HCT116 (cell line): ENCODE measurements around the gene IL17RB. TPM values are rescaled to one million over a fixed set of nuclear protein-coding genes. Genes with fewer than 3 reads are reported as not detected.

ENCODE experiments used
- ATAC-seq: fragments of 200-7000 bp; cut with Tn5 transposase; 2 replicates; pipeline ENCODE4 v1.9.1; 2020; ENCODE audit warnings: mild to moderate bottlenecking, moderate library complexity
- BruUV-seq: library from RNA; stranded (reverse); fragments of 400-500 nt; replicated peaks from 2 replicates; lab custom pipeline; 2021; lab: Mats Ljungman, UMichigan
- CTCF ChIA-PET: fragments of 300-600 bp; sonication (Branson Sonifier 250); formaldehyde crosslinking; loops from one replicate; lab custom pipeline; 2021; ENCODE audit warnings: antibody characterized with exemption; lab: Charles Lee
- POLR2A ChIA-PET: fragments of 300-600, 350-600 bp; sonication (Branson Sonifier 250); formaldehyde crosslinking; loops from one replicate; lab custom pipeline; 2021; ENCODE audit warnings: antibody characterized with exemption; lab: Charles Lee
- RAD21 ChIA-PET, 2 experiments: fragments of 300-600 bp; sonication (Branson Sonifier 250); formaldehyde crosslinking; loops; one replicate each; lab custom pipeline; 2023; ENCODE audit warnings: low total read pairs in 2 of 2; ENCODE audit not compliant: uncharacterized antibody in 2 of 2, unreplicated experiment in 2 of 2, low non-redundant PET in 1 of 2; lab: Charles Lee
- DNase-seq: peaks from one replicate; pipeline ENCODE4 v3.0.0-alpha.2; 2010; ENCODE audit warnings: low read depth, low spot score
- H2AFZ ChIP-seq: fragments of 200-600 bp; shearing (Covaris generic), sonication (generic); 2 replicates; pipeline ENCODE4 v1.6.1; 2017; ENCODE audit warnings: low read depth, mixed run types, mixed read lengths, antibody characterized with exemption, low read length; ENCODE audit not compliant: poor library complexity, severe bottlenecking
- H3K27ac ChIP-seq: 2 replicates; pipeline ENCODE4 v1.5.1; 2012; ENCODE audit warnings: low read depth, low read length
- H3K27me3 ChIP-seq: fragments of 200-600 bp; sonication (generic); 2 replicates; pipeline ENCODE4 v1.6.1; 2016; ENCODE audit warnings: mixed run types, low read length, mixed read lengths; ENCODE audit not compliant: insufficient read depth
- H3K36me3 ChIP-seq, 2 experiments: fragments of 200-500 bp in 1 of 2; fragments of 200-600 bp in 1 of 2; sonication (Bioruptor generic) in 1 of 2; sonication (generic) in 1 of 2; 2 replicates each; pipeline versions ENCODE4 v1.5.1 to v1.6.1; 2014 to 2016; ENCODE audit warnings: low read length in 2 of 2, inconsistent platforms in 1 of 2, mixed read lengths in 1 of 2, mixed run types in 1 of 2; ENCODE audit not compliant: insufficient read depth in 2 of 2, control insufficient read depth in 1 of 2
- H3K4me1 ChIP-seq, 2 experiments: fragments of 200-600 bp in 1 of 2; sonication (generic) in 1 of 2; 2 replicates each; pipeline versions ENCODE4 v1.5.1 to v1.6.1; 2012 to 2017; ENCODE audit warnings: low read length in 2 of 2, inconsistent platforms in 1 of 2, mild to moderate bottlenecking in 1 of 2, mixed read lengths in 1 of 2, mixed run types in 1 of 2, moderate library complexity in 1 of 2; ENCODE audit not compliant: insufficient read depth in 2 of 2, control insufficient read depth in 1 of 2
- H3K4me2 ChIP-seq: fragments of 200-600 bp; sonication (generic); 2 replicates; pipeline ENCODE4 v1.6.1; 2017; ENCODE audit warnings: mixed run types, low read length, mixed read lengths
- H3K4me3 ChIP-seq, 2 experiments: fragments of 200-600 bp in 1 of 2; sonication (generic) in 1 of 2; replicated peaks in 1 of 2; 2 replicates each; pipeline ENCODE4 v1.5.1; 2011 to 2016; ENCODE audit warnings: low read length in 2 of 2, control low read depth in 1 of 2, low read depth in 1 of 2, mild to moderate bottlenecking in 1 of 2, mixed read lengths in 1 of 2, mixed run types in 1 of 2
- H3K79me2 ChIP-seq: fragments of 200-600 bp; sonication (generic); 2 replicates; pipeline ENCODE4 v1.6.1; 2017; ENCODE audit warnings: mild to moderate bottlenecking, mixed run types, low read length, moderate library complexity, mixed read lengths; ENCODE audit not compliant: insufficient read depth
- H3K9ac ChIP-seq: fragments of 200-600 bp; sonication (generic); 2 replicates; pipeline ENCODE4 v1.6.1; 2016; ENCODE audit warnings: low read length, mixed read lengths
- H3K9me2 ChIP-seq: fragments of 200-600 bp; sonication (generic), shearing (Covaris generic); 2 replicates; pipeline ENCODE4 v1.6.1; 2017; ENCODE audit warnings: mixed run types, mild to moderate bottlenecking, moderate library complexity; ENCODE audit not compliant: insufficient read depth
- H3K9me3 ChIP-seq, 2 experiments: fragments of 200-500 bp in 1 of 2; fragments of 200-600 bp in 1 of 2; sonication (Bioruptor generic) in 1 of 2; sonication (generic) in 1 of 2; 2 replicates each; pipeline ENCODE4 v1.6.1; 2014 to 2017; ENCODE audit warnings: low read length in 2 of 2, mixed read lengths in 2 of 2, inconsistent platforms in 1 of 2, low read depth in 1 of 2, mild to moderate bottlenecking in 1 of 2, mixed run types in 1 of 2, moderate library complexity in 1 of 2; ENCODE audit not compliant: control insufficient read depth in 1 of 2, insufficient read depth in 1 of 2
- H4K20me1 ChIP-seq: fragments of 200-600 bp; sonication (generic), shearing (Covaris generic); 2 replicates; pipeline ENCODE4 v1.6.1; 2017; ENCODE audit warnings: mixed run types, mild to moderate bottlenecking, moderate library complexity; ENCODE audit not compliant: insufficient read depth
- ATF3 ChIP-seq: IDR thresholded peaks from 2 replicates; pipeline ENCODE4 v1.6.1; 2012
- CBX3 ChIP-seq: IDR thresholded peaks from 2 replicates; pipeline ENCODE4 v1.6.1; 2012; ENCODE audit warnings: low read depth
- CEBPB ChIP-seq: IDR thresholded peaks from 2 replicates; pipeline ENCODE4 v1.6.1; 2012; ENCODE audit warnings: low read depth
- CTCF ChIP-seq, 3 experiments: fragments of 200-600 bp in 1 of 3; sonication (generic) in 1 of 3; IDR thresholded peaks in 2 of 3; conservative IDR thresholded peaks in 1 of 3; 2 replicates each; pipeline ENCODE4 v1.5.1; 2012 to 2017; ENCODE audit warnings: low read depth in 2 of 3, low read length in 2 of 3, antibody characterized with exemption in 1 of 3, borderline replicate concordance in 1 of 3, control low read depth in 1 of 3, mild to moderate bottlenecking in 1 of 3, mixed read lengths in 1 of 3, mixed run types in 1 of 3, moderate library complexity in 1 of 3; ENCODE audit not compliant: insufficient read depth in 1 of 3
- EGR1 ChIP-seq: IDR thresholded peaks from 2 replicates; pipeline ENCODE4 v1.6.1; 2012; ENCODE audit warnings: low read depth
- ELF1 ChIP-seq: IDR thresholded peaks from 2 replicates; pipeline ENCODE4 v1.6.1; 2012; ENCODE audit warnings: low read depth, borderline replicate concordance
- EZH2 ChIP-seq: fragments of 200-600 bp; sonication (generic); IDR thresholded peaks from 2 replicates; pipeline ENCODE4 v1.6.1; 2017; ENCODE audit warnings: antibody characterized with exemption, mixed run types
- JUND ChIP-seq: IDR thresholded peaks from 2 replicates; pipeline ENCODE4 v1.6.1; 2012
- MAX ChIP-seq: IDR thresholded peaks from 2 replicates; pipeline ENCODE4 v1.6.1; 2012
- REST ChIP-seq: IDR thresholded peaks from 2 replicates; pipeline ENCODE4 v1.6.1; 2012; ENCODE audit warnings: low read depth
- SIN3A ChIP-seq: IDR thresholded peaks from 2 replicates; pipeline ENCODE4 v1.6.1; 2012; ENCODE audit warnings: low read depth
- SRF ChIP-seq: IDR thresholded peaks from 2 replicates; pipeline ENCODE4 v1.6.1; 2012; ENCODE audit warnings: low read depth
- TCF7L2 ChIP-seq: IDR thresholded peaks from 2 replicates; pipeline ENCODE4 v1.7.0; 2011; ENCODE audit warnings: borderline replicate concordance, inconsistent platforms; ENCODE audit not compliant: insufficient read depth, insufficient read length; ENCODE audit errors: extremely low read depth
- ZFX ChIP-seq: fragments of 450-650 bp; IDR thresholded peaks from 2 replicates; pipeline ENCODE4 v1.6.1; 2017
- intact Hi-C: fragments of 100-400 bp; cut with micrococcal nuclease; formaldehyde crosslinking; loops from 2 replicates; pipeline ENCODE4 v1.10.0; 2022
- total RNA-seq: library from RNA; stranded (reverse); gene quantifications from one replicate; pipeline ENCODE4 v1.2.1, GENCODE V29; 2021; ENCODE audit not compliant: unreplicated experiment

IL17RB gene
- total RNA-seq, 1 experiment from 2014 or later: 8.3 TPM

- TF ChIP-seq EZH2: no peak
- TF ChIP-seq ATF3: no peak
- TF ChIP-seq JUND: no peak
- TF ChIP-seq MAX: no peak
- TF ChIP-seq SRF: no peak
- no peak for TF ChIP-seq CTCF (IDR thresholded peaks at IDR 0.05 in 2 of 3, conservative IDR thresholded peaks at IDR 0.05 in 1 of 3; ENCODE audit: borderline replicate concordance in 1 of 3, insufficient read depth in 1 of 3, low read depth in 2 of 3, low read length in 2 of 3)
- no peak for TF ChIP-seq EGR1
- no peak for TF ChIP-seq REST
- no peak for TF ChIP-seq TCF7L2
- TF ChIP-seq ZFX: no peak
- no peak for TF ChIP-seq CBX3
- no peak for TF ChIP-seq CEBPB
- TF ChIP-seq ELF1: no peak
- TF ChIP-seq SIN3A: no peak
- TF ChIP-seq, all 23 proteins: peak for 0
- Histone ChIP-seq H3K9ac (no peak overlapping the region), H3K79me2 (no peaks in the 10 kb centered on the region), H3K27ac (no peak overlapping the region), H4K20me1 (no peaks in the 10 kb centered on the region), H3K27me3 (no peaks in the 10 kb centered on the region), H3K4me2 (no peak overlapping the region), H3K9me3 (no peaks in the 10 kb centered on the region), H3K9me2 (no peaks in the 10 kb centered on the region), H3K4me1 (no peaks in the 10 kb centered on the region), H2AFZ (no peak overlapping the region), H3K36me3 (peaks cover 0 to 2% of the 10 kb centered on the region in 2 experiments; a peak in 1 of 4 replicates), H3K4me3 (no peak overlapping the region)
- DNase-seq (no peak), ATAC-seq (no peak)
- BruUV-seq: no TSS peak
- RAD21 ChIA-PET: no interaction called here
- POLR2A ChIA-PET: no interaction called here
- CTCF ChIA-PET: no interaction called here
- intact Hi-C loops: no loop called here
These were observed 11.1 kb upstream of the IL17RB start for GRCh38 chr3:53835257-53835656.
